H1 (cell line): ENCODE results near the gene ABCC10. TPM values are rescaled to one million over a fixed set of nuclear protein-coding genes. Genes with fewer than 3 reads are reported as not detected.
"Not testable (repeated sequence)": the region's sequence is repeated elsewhere in the genome, so short reads cannot be mapped to it uniquely, and the experiment has no call there.

ENCODE experiments used
- CTCF ChIA-PET: fragments of 300-600 bp; sonication (Branson Sonifier 250); formaldehyde crosslinking; loops from one replicate; lab custom pipeline; 2021; ENCODE audit not compliant: partially characterized antibody; lab: Charles Lee
- POLR2A ChIA-PET: fragments of 300-600 bp; sonication (Branson Sonifier 250); formaldehyde crosslinking; loops from one replicate; lab custom pipeline; 2021; ENCODE audit warnings: inconsistent platforms; ENCODE audit not compliant: partially characterized antibody; lab: Charles Lee
- DNase-seq, 2 experiments: peaks; one replicate each; pipeline versions ENCODE4 v3.0.0 to v3.0.0-alpha.2; 2010 to 2022; ENCODE audit warnings: low spot score in 2 of 2, low read depth in 1 of 2, mixed read lengths in 1 of 2
- FAIRE-seq: peaks from 2 replicates; lab custom pipeline; 2011; peaks lifted over from hg19 to GRCh38; lab: Jason Lieb, UNC
- H2AFZ ChIP-seq: 2 replicates; pipeline ENCODE4 v1.8.1; 2012; ENCODE audit warnings: low read length, inconsistent platforms
- H2AK5ac ChIP-seq: 2 replicates; pipeline ENCODE4 v1.6.1; 2013; ENCODE audit warnings: low read depth, low read length
- H2BK120ac ChIP-seq: replicated peaks from 2 replicates; pipeline ENCODE3; 2013; ENCODE audit warnings: low read depth, low read length, inconsistent platforms
- H2BK12ac ChIP-seq: 2 replicates; pipeline ENCODE4 v1.6.1; 2013; ENCODE audit warnings: low read depth, low read length
- H2BK15ac ChIP-seq: 2 replicates; pipeline ENCODE4 v1.6.1; 2013; ENCODE audit warnings: low read length
- H2BK20ac ChIP-seq: 2 replicates; pipeline ENCODE4 v1.6.1; 2013; ENCODE audit warnings: low read length
- H2BK5ac ChIP-seq: 2 replicates; pipeline ENCODE4 v1.6.1; 2013; ENCODE audit warnings: low read depth, low read length
- H3K14ac ChIP-seq: 2 replicates; pipeline ENCODE4 v1.6.1; 2013; ENCODE audit warnings: inconsistent platforms; ENCODE audit not compliant: insufficient read length
- H3K18ac ChIP-seq: 2 replicates; pipeline ENCODE4 v1.6.1; 2013; ENCODE audit warnings: low read length; ENCODE audit errors: extremely low read depth
- H3K23ac ChIP-seq: 2 replicates; pipeline ENCODE4 v1.6.1; 2013; ENCODE audit warnings: inconsistent platforms; ENCODE audit not compliant: insufficient read length
- H3K23me2 ChIP-seq: 2 replicates; pipeline ENCODE4 v1.6.1; 2013; ENCODE audit warnings: low read depth, low read length
- H3K27ac ChIP-seq: 2 replicates; pipeline ENCODE4 v1.6.1; 2011; ENCODE audit warnings: low read depth, low read length, inconsistent platforms
- H3K27me3 ChIP-seq, 4 experiments: replicated peaks in 1 of 4; 1 replicate in 1 of 4; 2 replicates in 3 of 4; pipeline versions ENCODE4 v1.6.1 to v1.8.1; 2011 to 2013; ENCODE audit warnings: low read length in 3 of 4, mild to moderate bottlenecking in 3 of 4, inconsistent platforms in 2 of 4, mixed read lengths in 2 of 4, moderate library complexity in 1 of 4; ENCODE audit not compliant: control insufficient read depth in 3 of 4, insufficient read depth in 3 of 4; ENCODE audit errors: extremely low read depth in 1 of 4
- H3K36me3 ChIP-seq, 4 experiments: 2 replicates each; pipeline versions ENCODE4 v1.6.1 to v1.8.1; 2011 to 2013; ENCODE audit warnings: mild to moderate bottlenecking in 4 of 4, low read length in 3 of 4, moderate library complexity in 2 of 4, control low read depth in 1 of 4, inconsistent platforms in 1 of 4; ENCODE audit not compliant: insufficient read depth in 4 of 4, control insufficient read depth in 2 of 4
- H3K4ac ChIP-seq: replicated peaks from 2 replicates; pipeline ENCODE3; 2013; ENCODE audit warnings: low read length, low read depth, mixed read lengths, inconsistent platforms; ENCODE audit not compliant: insufficient read length
- H3K4me1 ChIP-seq, 4 experiments: replicated peaks in 1 of 4; 1 replicate in 1 of 4; 2 replicates in 3 of 4; pipeline versions ENCODE4 v1.6.1 to v1.8.1; 2011 to 2013; ENCODE audit warnings: low read length in 3 of 4, inconsistent platforms in 2 of 4, mixed read lengths in 1 of 4; ENCODE audit not compliant: insufficient read depth in 4 of 4, control insufficient read depth in 3 of 4
- H3K4me2 ChIP-seq, 2 experiments: 2 replicates each; pipeline versions ENCODE4 v1.6.1 to v1.8.1; 2011 to 2013; ENCODE audit warnings: low read depth in 2 of 2, low read length in 2 of 2, control low read depth in 1 of 2, inconsistent platforms in 1 of 2, mild to moderate bottlenecking in 1 of 2; ENCODE audit not compliant: insufficient read depth in 1 of 2
- H3K4me3 ChIP-seq, 4 experiments: fragments of 200-600, 300-600 bp in 1 of 4; sonication (generic), shearing (Covaris generic), sonication (Bioruptor Twin) in 1 of 4; 2 replicates each; pipeline versions ENCODE4 v1.5.1 to v1.8.1; 2011 to 2016; ENCODE audit warnings: low read length in 4 of 4, low read depth in 3 of 4, control low read depth in 2 of 4, inconsistent platforms in 2 of 4, mild to moderate bottlenecking in 2 of 4, mixed read lengths in 1 of 4, moderate library complexity in 1 of 4; ENCODE audit not compliant: insufficient read depth in 2 of 4; ENCODE audit errors: extremely low read depth in 1 of 4
- H3K56ac ChIP-seq: replicated peaks from 2 replicates; pipeline ENCODE3; 2013; ENCODE audit warnings: low read depth, mild to moderate bottlenecking, mixed read lengths, low read length, inconsistent platforms; ENCODE audit not compliant: insufficient read length
- H3K79me1 ChIP-seq: 2 replicates; pipeline ENCODE4 v1.6.1; 2013; ENCODE audit warnings: low read depth, low read length, control low read depth
- H3K79me2 ChIP-seq, 2 experiments: 2 replicates each; pipeline versions ENCODE4 v1.6.1 to v1.8.1; 2012 to 2013; ENCODE audit warnings: low read length in 2 of 2, mild to moderate bottlenecking in 2 of 2, inconsistent platforms in 1 of 2; ENCODE audit not compliant: insufficient read depth in 2 of 2, control insufficient read depth in 1 of 2
- H3K9ac ChIP-seq, 4 experiments: replicated peaks in 1 of 4; 1 replicate in 1 of 4; 2 replicates in 3 of 4; pipeline versions ENCODE4 v1.6.1 to v1.8.1; 2011 to 2013; ENCODE audit warnings: low read depth in 3 of 4, low read length in 3 of 4, control low read depth in 2 of 4, mild to moderate bottlenecking in 2 of 4, moderate library complexity in 2 of 4, inconsistent platforms in 1 of 4; ENCODE audit errors: extremely low read depth in 1 of 4
- H3K9me3 ChIP-seq, 2 experiments: 2 replicates each; pipeline versions ENCODE4 v1.6.1 to v1.8.1; 2012 to 2013; ENCODE audit warnings: mild to moderate bottlenecking in 2 of 2, moderate library complexity in 2 of 2, control low read depth in 1 of 2, inconsistent platforms in 1 of 2, low read depth in 1 of 2, low read length in 1 of 2, mixed read lengths in 1 of 2; ENCODE audit not compliant: insufficient read depth in 2 of 2
- H4K20me1 ChIP-seq, 2 experiments: replicated peaks in 1 of 2; 2 replicates each; pipeline versions ENCODE3 to v1.8.1; 2011 to 2013; ENCODE audit warnings: inconsistent platforms in 2 of 2, low read length in 2 of 2, mild to moderate bottlenecking in 1 of 2; ENCODE audit not compliant: insufficient read depth in 2 of 2, control insufficient read depth in 1 of 2
- H4K5ac ChIP-seq: 2 replicates; pipeline ENCODE4 v1.6.1; 2013; ENCODE audit warnings: low read length, low read depth, mixed read lengths, inconsistent platforms; ENCODE audit not compliant: insufficient read length
- H4K8ac ChIP-seq: 2 replicates; pipeline ENCODE4 v1.8.0; 2013; ENCODE audit warnings: mild to moderate bottlenecking, moderate library complexity, low read length, inconsistent platforms; ENCODE audit not compliant: insufficient read depth; ENCODE audit errors: extremely low read depth
- H4K91ac ChIP-seq: replicated peaks from 2 replicates; pipeline ENCODE3; 2013; ENCODE audit warnings: low read length, mixed read lengths, inconsistent platforms; ENCODE audit not compliant: insufficient read length
- WGBS, 2 experiments: shearing (Covaris generic) in 1 of 2; methylation state at CpG; one replicate each; pipeline versions ENCODE4 v1.1.6 to v1.1.7; 2013 to 2015; ENCODE audit warnings: low lambda C conversion rate in 2 of 2, mixed read lengths in 2 of 2, inconsistent platforms in 1 of 2, low coverage in 1 of 2, missing lambda C conversion rate in 1 of 2; ENCODE audit not compliant: insufficient replicate concordance in 2 of 2, insufficient coverage in 1 of 2, insufficient read length in 1 of 2; ENCODE audit errors: extremely low coverage in 1 of 2, missing lambda C conversion rate in 1 of 2; 5-methylcytosine and 5-hydroxymethylcytosine counted together
- polyA plus RNA-seq, 7 experiments: library from polyadenylated mRNA; depleted of rRNA in 3 of 7; stranded (reverse) in 5 of 7; unstranded in 2 of 7; fragments of >200 nt in 5 of 7; fragments of 200-250 nt in 2 of 7; gene quantifications; 1 replicate in 5 of 7; 2 replicates in 1 of 7; 4 replicates in 1 of 7; pipeline versions ENCODE4 v1.2.1 to v1.2.3, GENCODE V29; 2011 to 2013; ENCODE audit warnings: missing spikeins in 2 of 7, mixed read lengths in 2 of 7
- total RNA-seq: library from RNA; stranded (reverse); fragmentation: NEBNext Ultra II Directional; extraction: Animal tissue kit (Norgen Biotek cat#: 25700); gene quantifications from 2 replicates; pipeline ENCODE4 v1.2.1, GENCODE V29; 2021

Gene ABCC10
- total and polyA plus RNA-seq, 2 of the 8 experiments (the other 6 are each of a cell fraction or from before 2014, with no cell fraction given) = 15.5 to 24.6 TPM

DNA sequence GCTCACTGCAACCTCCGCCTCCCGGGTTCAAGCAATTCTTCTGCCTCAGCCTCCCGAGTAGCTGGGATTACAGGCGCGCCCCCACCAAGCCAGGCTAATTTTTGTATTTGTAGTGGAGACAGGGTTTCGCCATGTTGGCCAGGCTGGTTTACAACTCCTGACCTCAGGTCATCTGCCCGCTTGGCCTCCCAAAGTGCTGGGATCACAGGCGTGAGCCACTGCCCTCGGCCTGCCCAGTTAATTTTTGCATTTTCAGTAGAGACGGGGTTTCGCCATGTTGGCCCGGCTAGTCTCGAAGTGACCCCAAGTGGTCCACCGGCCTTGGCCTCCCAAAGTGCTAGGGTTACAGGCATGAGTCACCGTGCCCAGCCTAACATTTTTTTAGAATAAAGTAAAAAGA is 30.8 kb downstream of the ABCC10 start:
- not testable (repeated sequence) for H3K4me3 ChIP-seq, H2BK20ac ChIP-seq, H4K5ac ChIP-seq, H2AFZ ChIP-seq, H3K27ac ChIP-seq, H2BK12ac ChIP-seq, H3K4me2 ChIP-seq, H3K9ac ChIP-seq, H3K56ac ChIP-seq, H3K4ac ChIP-seq, H3K4me1 ChIP-seq, H3K36me3 ChIP-seq, H2BK15ac ChIP-seq, H2AK5ac ChIP-seq, H3K79me1 ChIP-seq, H2BK5ac ChIP-seq, H3K79me2 ChIP-seq, FAIRE-seq, H4K91ac ChIP-seq, H4K20me1 ChIP-seq, H4K8ac ChIP-seq, H3K23ac ChIP-seq, H2BK120ac ChIP-seq, DNase-seq, H3K9me3 ChIP-seq, H3K14ac ChIP-seq, H3K18ac ChIP-seq
- CTCF ChIA-PET = interaction anchor here (0.6 to 21.2 kb wide), 5 partner anchors 10 to 812 kb away, joined by 3 to 495 read pairs (median 4); partner anchors contain the start of genes LRRC73 and TMEM151B
- POLR2A ChIA-PET = interaction anchor here (0.7 to 4.3 kb wide), 3 partner anchors 11 to 59 kb away, joined by 3 to 43 read pairs (median 3); partner anchors contain the start of gene LRRC73
- peaks cover 11% of the 10 kb centered on the region; the same call in 1 of the 2 replicates for H3K23me2 ChIP-seq
- peaks cover 7 to 25% (median 19%) of the 10 kb centered on the region in 4 experiments for H3K27me3 ChIP-seq
- 86% methylated on average over 15 of the region's 15 CpGs; no CpG with 5 or more reads in 1 of the 2 experiments for WGBS, 2 experiments
